ENCODE results near the gene NHERF1. TPM values are rescaled to one million over a fixed set of nuclear protein-coding genes. Genes with fewer than 3 reads are reported as not detected.

Gene NHERF1
- total and polyA plus RNA-seq, 2 of the 13 experiments (the other 11 are each of a cell fraction or from before 2014, with no cell fraction given): 169 to 269 TPM

- TF ChIP-seq SOX5 (CRISPR knock-in tag; IDR thresholded peaks at IDR 0.05; ENCODE audit: borderline replicate concordance) (no peak; the same call in 1 of the 2 replicates), NFRKB (IDR thresholded peaks at IDR 0.05) (no peak), SOX6 (IDR thresholded peaks at IDR 0.05) (no peak), SOX6 (CRISPR knock-in tag; IDR thresholded peaks at IDR 0.05) (no peak), TSC22D2 (CRISPR knock-in tag; IDR thresholded peaks at IDR 0.05; ENCODE audit: borderline replicate concordance) (no peak), POGZ (CRISPR knock-in tag; IDR thresholded peaks at IDR 0.05) (no peak), MYPOP (CRISPR knock-in tag; IDR thresholded peaks at IDR 0.05) (no peak; the same call in 1 of the 2 replicates), FOXK2 (IDR thresholded peaks at IDR 0.05) (no peak), RARG (CRISPR knock-in tag; IDR thresholded peaks at IDR 0.05; ENCODE audit: low read depth) (no peak), ATF7 (IDR thresholded peaks at IDR 0.05) (no peak), ATF7 (CRISPR knock-in tag; IDR thresholded peaks at IDR 0.05) (no peak), ZSCAN12 (CRISPR knock-in tag; IDR thresholded peaks at IDR 0.05) (no peak), GTF3A (CRISPR knock-in tag; conservative IDR thresholded peaks at IDR 0.05) (0 out of 2 replicates have a peak, but pooled peaks have one; percentile 19), SMC3 (IDR thresholded peaks at IDR 0.05; ENCODE audit: low read length) (peak; percentile 51; the same call in 1 of the 2 replicates), ZNF605 (CRISPR knock-in tag; IDR thresholded peaks at IDR 0.05) (peak; percentile 56; the same call in 1 of the 2 replicates), ZNF776 (CRISPR knock-in tag; IDR thresholded peaks at IDR 0.05) (no peak), E2F2 (CRISPR knock-in tag; IDR thresholded peaks at IDR 0.05; ENCODE audit: borderline replicate concordance) (0 out of 2 replicates have a peak, but pooled peaks have one; percentile 19), SALL2 (CRISPR knock-in tag; IDR thresholded peaks at IDR 0.05) (no peak), CCAR2 (optimal IDR thresholded peaks at IDR 0.05; ENCODE audit: low read depth, low read length) (no peak), KAT2B (IDR thresholded peaks at IDR 0.05; ENCODE audit: borderline replicate concordance, low read depth, low read length) (no peak), NFAT5 (CRISPR knock-in tag; IDR thresholded peaks at IDR 0.05) (no peak), ZNF329 (CRISPR knock-in tag; IDR thresholded peaks at IDR 0.05; ENCODE audit: low read depth) (no peak), NKX3-1 (CRISPR knock-in tag; IDR thresholded peaks at IDR 0.05) (no peak), KMT2B (CRISPR knock-in tag; IDR thresholded peaks at IDR 0.05) (no peak), BRCA1 (CRISPR knock-in tag; IDR thresholded peaks at IDR 0.05) (no peak), ZNF260 (CRISPR knock-in tag; IDR thresholded peaks at IDR 0.05; ENCODE audit: borderline replicate concordance, low read depth) (no peak)
Observed at GRCh38 chr17:74737299-74738050, 11.0 kb upstream of the NHERF1 start (continued).
